ENCODE data around the gene PLAAT4.
"Not testable (repeated sequence)": the region's sequence is repeated elsewhere in the genome, so short reads cannot be mapped to it uniquely, and the experiment has no call there.

PLAAT4 gene

GRCh38 chr11:63511048-63511748 is 25.4 kb upstream of the PLAAT4 start:
- DNase-seq, result no peak

GRCh38 chr11:63512816-63513215 is 23.8 kb upstream of the PLAAT4 start:
- DNase-seq, result no peak

- DNase-seq, result no peak
Observed at GRCh38 chr11:63516109-63516508, 20.5 kb upstream of the PLAAT4 start.

- no peak for DNase-seq
Observed at GRCh38 chr11:63517156-63517555, 19.5 kb upstream of the PLAAT4 start.

GRCh38 chr11:63518548-63518947 is 18.1 kb upstream of the PLAAT4 start:
- DNase-seq, result peak in 1 of 2 donors; percentile 50

- no peak for DNase-seq
Observed at GRCh38 chr11:63520606-63521170, 15.9 kb upstream of the PLAAT4 start.

- no peak for DNase-seq
Observed at GRCh38 chr11:63521896-63522295, 14.7 kb upstream of the PLAAT4 start.

GRCh38 chr11:63523151-63523550 is 13.5 kb upstream of the PLAAT4 start:
- DNase-seq, result no peak

- no peak for DNase-seq
Observed at GRCh38 chr11:63527667-63528066, 8.9 kb upstream of the PLAAT4 start.

- not testable (repeated sequence) for DNase-seq
Observed at GRCh38 chr11:63528156-63528555, 8.5 kb upstream of the PLAAT4 start.

- DNase-seq, result not testable (repeated sequence)
Observed at GRCh38 chr11:63528729-63529278, 7.8 kb upstream of the PLAAT4 start.

GRCh38 chr11:63529373-63529772 is 7.2 kb upstream of the PLAAT4 start:
- DNase-seq, result not testable (repeated sequence)

GRCh38 chr11:63530021-63530420 is 6.6 kb upstream of the PLAAT4 start:
- DNase-seq, result no peak

- peak; percentile 75 to 88 for DNase-seq
Observed at GRCh38 chr11:63531074-63531792, 5.4 kb upstream of the PLAAT4 start.

GRCh38 chr11:63532117-63532516 is 4.5 kb upstream of the PLAAT4 start:
- no peak for DNase-seq

- DNase-seq, result no peak
Observed at GRCh38 chr11:63532799-63533475, 3.7 kb upstream of the PLAAT4 start.

- DNase-seq, result no peak
Observed at GRCh38 chr11:63534076-63534475, 2.5 kb upstream of the PLAAT4 start.

- peak in 1 of 2 donors; percentile 55 for DNase-seq
Observed at GRCh38 chr11:63534895-63535461, 1.6 kb upstream of the PLAAT4 start.

- peak in 1 of 2 donors; percentile 48 for DNase-seq
Observed at GRCh38 chr11:63535734-63536133, 874 bp upstream of the PLAAT4 start.

- peak; percentile 22 to 47 for DNase-seq
Observed at GRCh38 chr11:63537293-63538101, 889 bp downstream of the PLAAT4 start.

GRCh38 chr11:63542506-63542905 is 5.9 kb downstream of the PLAAT4 start:
- DNase-seq, result not testable (repeated sequence)

GRCh38 chr11:63543711-63544110 is 7.1 kb downstream of the PLAAT4 start:
- DNase-seq, result no peak

Data from CD4-positive, alpha-beta T cell treated with Interferon alpha-2 for 1 hour (primary cell).